Uterus (tissue), 4 donors: Measurements from ENCODE around the gene CLSTN3. TPM values are rescaled to one million over a fixed set of nuclear protein-coding genes. Genes with fewer than 3 reads are reported as not detected.

Experiments used
- DNase-seq, 2 donors: peaks; one replicate each; pipeline ENCODE4 v3.0.0-alpha.2; 2019 to 2020
- H3K27ac ChIP-seq, 2 donors: fragments of 200-600 bp; sonication (generic); 1 replicate in 1 of 2; 2 replicates in 1 of 2; pipeline ENCODE4 v1.5.1; 2016 to 2018
- H3K27me3 ChIP-seq, 2 donors: fragments of 200-600 bp; sonication (generic); one replicate each; pipeline ENCODE4 v1.5.1; 2018 to 2019; ENCODE audit warnings: control low read depth in 1 of 2
- H3K36me3 ChIP-seq, 2 donors: fragments of 200-600 bp; sonication (generic); one replicate each; pipeline ENCODE4 v1.5.1; 2019; ENCODE audit warnings: control low read depth in 1 of 2
- H3K4me1 ChIP-seq, 2 donors: fragments of 200-600 bp; sonication (generic); one replicate each; pipeline ENCODE4 v1.5.1; 2018 to 2019; ENCODE audit warnings: control low read depth in 1 of 2
- H3K4me3 ChIP-seq, 2 donors: fragments of 200-600 bp; sonication (generic); 1 replicate in 1 of 2; 2 replicates in 1 of 2; pipeline ENCODE4 v1.5.1; 2018 to 2019; ENCODE audit warnings: mild to moderate bottlenecking in 1 of 2
- H3K9me3 ChIP-seq, 2 donors: fragments of 200-600 bp; sonication (generic); one replicate each; pipeline ENCODE4 v1.5.1; 2019; ENCODE audit warnings: control low read depth in 1 of 2
- POLR2A ChIP-seq, 2 donors: fragments of 450-650 bp; IDR thresholded peaks; one replicate each; pipeline ENCODE4 v1.6.1; 2016; ENCODE audit warnings: antibody characterized with exemption in 2 of 2, mild to moderate bottlenecking in 1 of 2, moderate library complexity in 1 of 2
- intact Hi-C: fragments of 100-400 bp; cut with DNase I; formaldehyde crosslinking; loops from one replicate; pipeline ENCODE4 v1.15.1; 2023; ENCODE audit warnings: low total_unique reads
- total RNA-seq, 4 donors: library from RNA; depleted of rRNA in 3 of 4; stranded (reverse); fragments of >200 nt in 3 of 4; gene quantifications; one replicate each; pipeline versions ENCODE4 v1.1.0 to v1.2.4, GENCODE V29; 2014 to 2023
- TF ChIP-seq, protein P1 (sequence below), 4 experiments: fragments of 200-600 bp in 2 of 4; fragments of 450-650 bp in 2 of 4; sonication (generic) in 2 of 4; IDR thresholded peaks; one replicate each; pipeline ENCODE4 v1.5.1; 2016 to 2019; ENCODE audit warnings: antibody characterized with exemption in 4 of 4, mild to moderate bottlenecking in 2 of 4, moderate library complexity in 1 of 4
- donor health status: DM: yes; HTN: yes; CAD: no.

CLSTN3 gene
- total RNA-seq, 4 donors from 2014 or later, result 48.1 to 113 (median 94.7) TPM

DNA sequence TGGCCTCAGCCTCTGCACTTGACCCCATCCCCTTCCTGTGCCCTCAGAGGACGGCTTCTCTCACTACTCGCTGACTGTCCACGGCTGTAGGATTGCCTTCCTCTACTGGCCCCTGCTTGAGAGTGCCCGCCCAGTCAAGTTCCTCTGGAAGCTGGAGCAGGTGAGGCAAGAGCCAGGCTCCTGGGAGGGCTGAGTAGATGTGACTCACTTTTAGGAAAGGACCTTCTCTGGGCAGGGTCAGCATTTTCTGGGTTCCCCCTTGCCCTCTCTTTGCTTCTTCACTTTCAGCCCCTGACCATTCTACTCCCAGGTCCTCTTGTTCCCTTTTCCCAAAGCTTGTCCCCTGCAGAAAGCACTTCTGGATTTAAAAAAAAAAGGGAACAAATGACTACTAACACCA lies 7.7 kb downstream of the CLSTN3 start:
- TF ChIP-seq, protein P1, sequence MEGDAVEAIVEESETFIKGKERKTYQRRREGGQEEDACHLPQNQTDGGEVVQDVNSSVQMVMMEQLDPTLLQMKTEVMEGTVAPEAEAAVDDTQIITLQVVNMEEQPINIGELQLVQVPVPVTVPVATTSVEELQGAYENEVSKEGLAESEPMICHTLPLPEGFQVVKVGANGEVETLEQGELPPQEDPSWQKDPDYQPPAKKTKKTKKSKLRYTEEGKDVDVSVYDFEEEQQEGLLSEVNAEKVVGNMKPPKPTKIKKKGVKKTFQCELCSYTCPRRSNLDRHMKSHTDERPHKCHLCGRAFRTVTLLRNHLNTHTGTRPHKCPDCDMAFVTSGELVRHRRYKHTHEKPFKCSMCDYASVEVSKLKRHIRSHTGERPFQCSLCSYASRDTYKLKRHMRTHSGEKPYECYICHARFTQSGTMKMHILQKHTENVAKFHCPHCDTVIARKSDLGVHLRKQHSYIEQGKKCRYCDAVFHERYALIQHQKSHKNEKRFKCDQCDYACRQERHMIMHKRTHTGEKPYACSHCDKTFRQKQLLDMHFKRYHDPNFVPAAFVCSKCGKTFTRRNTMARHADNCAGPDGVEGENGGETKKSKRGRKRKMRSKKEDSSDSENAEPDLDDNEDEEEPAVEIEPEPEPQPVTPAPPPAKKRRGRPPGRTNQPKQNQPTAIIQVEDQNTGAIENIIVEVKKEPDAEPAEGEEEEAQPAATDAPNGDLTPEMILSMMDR (IDR thresholded peaks at IDR 0.05), result no peak
- no peak for TF ChIP-seq POLR2A (IDR thresholded peaks at IDR 0.05)
- Histone ChIP-seq H3K4me1 (no peaks in the 10 kb centered on the region), H3K36me3 (no peaks in the 10 kb centered on the region), H3K9me3 (no peaks in the 10 kb centered on the region), H3K4me3 (no peak overlapping the region), H3K27ac (no peak overlapping the region), H3K27me3 (no peaks in the 10 kb centered on the region)
- intact Hi-C loops, result no loop called here
- DNase-seq, result no peak

DNA sequence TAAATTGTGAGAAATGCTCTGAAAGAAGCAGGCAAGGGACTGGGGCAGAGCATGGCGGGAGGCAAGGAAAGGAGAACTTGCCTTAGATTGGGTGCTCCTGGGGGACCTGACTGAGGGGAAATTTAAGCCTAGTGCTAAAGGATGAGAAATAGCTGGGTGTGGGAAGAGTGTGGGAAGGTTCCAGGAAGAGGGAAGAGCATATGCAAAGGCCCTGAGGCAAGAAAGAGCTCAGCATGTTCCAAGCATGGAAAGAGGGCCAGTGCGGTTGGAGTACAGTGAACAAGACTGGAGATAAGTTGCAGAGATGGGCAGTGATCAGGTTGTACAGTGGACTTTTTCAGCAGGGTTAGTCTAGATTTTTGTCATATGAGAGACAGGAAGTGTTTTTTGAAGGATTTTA lies 9.0 kb downstream of the CLSTN3 start:
- Histone ChIP-seq H3K36me3 (no peaks in the 10 kb centered on the region), H3K27me3 (no peaks in the 10 kb centered on the region), H3K27ac (no peak overlapping the region), H3K9me3 (no peaks in the 10 kb centered on the region), H3K4me3 (no peak overlapping the region), H3K4me1 (no peaks in the 10 kb centered on the region)
- no peak for DNase-seq
- TF ChIP-seq, protein P1 (IDR thresholded peaks at IDR 0.05), result no peak
- no peak for TF ChIP-seq POLR2A (IDR thresholded peaks at IDR 0.05)
- intact Hi-C loops, result no loop called here

DNA sequence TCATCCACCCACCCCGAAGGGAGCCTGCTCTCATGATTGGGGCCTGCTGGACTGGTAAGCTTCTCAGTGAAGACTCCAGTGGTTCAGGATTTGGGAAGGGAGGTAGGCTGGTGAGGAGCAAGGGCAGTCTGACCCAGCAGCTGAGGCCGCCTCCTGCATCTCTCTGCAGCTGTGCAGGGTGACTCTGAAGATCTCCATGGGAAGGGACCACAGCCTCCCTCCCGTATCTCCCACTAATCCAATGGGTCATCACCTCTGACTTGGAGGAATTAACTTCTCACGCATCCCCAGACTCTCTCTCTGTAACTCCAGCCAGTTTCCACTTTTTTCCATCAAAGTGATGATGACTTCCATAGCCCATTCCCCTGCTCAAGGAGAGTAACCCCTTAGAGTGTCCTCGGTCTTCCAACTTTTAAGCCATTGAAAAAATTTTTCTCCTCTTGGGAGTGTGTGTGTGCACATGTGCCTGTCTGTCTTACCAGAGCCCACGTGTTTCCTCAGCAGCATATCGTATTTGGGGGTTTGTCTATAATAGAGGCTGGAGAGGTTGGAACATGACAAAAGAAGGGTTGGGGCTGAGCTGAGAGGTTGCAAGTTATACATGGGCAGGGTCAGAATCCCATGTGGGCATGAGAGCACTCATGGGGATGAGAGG lies 11.3 kb downstream of the CLSTN3 start:
- no peak for DNase-seq
- Histone ChIP-seq H3K4me1 (no peaks in the 10 kb centered on the region), H3K4me3 (no peak overlapping the region), H3K27ac (no peak overlapping the region), H3K9me3 (no peaks in the 10 kb centered on the region), H3K36me3 (no peaks in the 10 kb centered on the region), H3K27me3 (no peaks in the 10 kb centered on the region)
- no peak for TF ChIP-seq POLR2A (IDR thresholded peaks at IDR 0.05)
- TF ChIP-seq, protein P1 (IDR thresholded peaks at IDR 0.05), result no peak
- intact Hi-C loops, result no loop called here

DNA sequence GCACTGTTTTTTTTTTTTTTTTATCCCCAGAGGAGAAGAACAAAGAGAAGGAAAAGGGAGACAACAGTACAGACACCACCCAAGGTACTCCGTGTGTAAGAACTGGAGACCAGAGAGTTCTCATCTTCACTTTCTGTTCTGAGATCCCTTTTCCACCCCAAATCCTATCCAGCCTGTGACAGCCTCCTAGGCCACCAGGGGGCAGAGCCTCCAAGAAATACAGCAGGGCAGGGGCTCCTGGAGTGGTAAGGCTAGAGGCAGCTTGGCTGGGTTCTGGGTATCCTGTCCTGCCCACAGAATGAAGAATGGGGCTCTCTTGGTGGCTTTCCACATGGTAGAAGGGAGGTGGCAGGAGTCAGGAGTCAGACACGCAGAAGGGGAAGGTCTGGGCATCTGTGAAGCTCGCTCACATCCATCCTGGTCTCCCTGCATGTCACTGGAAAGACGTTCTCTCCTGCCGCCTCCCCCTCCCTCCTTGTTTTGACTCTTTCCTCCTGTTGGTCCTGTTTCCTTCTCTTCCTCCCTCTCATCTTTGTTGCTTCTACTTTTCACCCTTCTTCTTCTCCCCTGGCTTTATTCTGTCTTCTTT lies 12.0 kb downstream of the CLSTN3 start:
- no peaks in the 10 kb centered on the region for H3K4me1 ChIP-seq
- intact Hi-C loops, result no loop called here
- H3K27ac ChIP-seq, result no peak overlapping the region
- no peak for TF ChIP-seq POLR2A (IDR thresholded peaks at IDR 0.05)
- TF ChIP-seq, protein P1 (IDR thresholded peaks at IDR 0.05), result peak; percentile 20 to 45 (median 38)
- H3K36me3 ChIP-seq, result no peaks in the 10 kb centered on the region
- no peak for DNase-seq
- no peaks in the 10 kb centered on the region for H3K27me3 ChIP-seq
- no peak overlapping the region for H3K4me3 ChIP-seq
- H3K9me3 ChIP-seq, result no peaks in the 10 kb centered on the region

DNA sequence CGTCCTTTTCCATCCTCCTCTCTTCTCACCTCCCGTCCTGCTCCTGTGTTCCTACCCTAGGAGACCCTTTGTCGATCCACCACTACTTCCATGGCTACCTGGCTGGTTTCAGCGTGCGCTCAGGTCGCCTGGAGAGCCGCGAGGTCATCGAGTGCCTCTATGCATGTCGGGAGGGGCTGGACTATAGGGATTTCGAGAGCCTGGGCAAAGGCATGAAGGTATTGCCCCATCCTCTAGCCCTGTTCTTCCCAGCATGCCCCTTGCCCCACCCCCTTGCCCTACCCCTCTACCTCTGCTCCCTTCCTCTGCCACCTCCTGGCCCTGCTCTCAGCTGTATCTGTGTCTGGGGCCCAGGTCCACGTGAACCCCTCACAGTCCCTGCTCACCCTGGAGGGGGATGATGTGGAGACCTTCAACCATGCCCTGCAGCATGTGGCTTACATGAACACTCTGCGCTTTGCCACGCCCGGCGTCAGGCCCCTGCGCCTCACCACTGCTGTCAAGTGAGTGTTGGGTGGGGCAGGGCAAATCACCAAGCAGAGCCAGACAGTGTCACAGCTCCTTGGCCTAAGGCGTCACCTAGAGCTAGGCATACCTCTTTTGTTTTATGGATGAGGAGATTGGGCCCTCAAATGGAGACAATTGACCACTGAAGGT lies 12.8 kb downstream of the CLSTN3 start:
- no peak for DNase-seq
- no peak for TF ChIP-seq POLR2A (IDR thresholded peaks at IDR 0.05)
- TF ChIP-seq, protein P1 (IDR thresholded peaks at IDR 0.05), result no peak
- Histone ChIP-seq H3K36me3 (no peaks in the 10 kb centered on the region), H3K4me3 (no peak overlapping the region), H3K9me3 (no peaks in the 10 kb centered on the region), H3K4me1 (no peaks in the 10 kb centered on the region), H3K27me3 (no peaks in the 10 kb centered on the region), H3K27ac (no peak overlapping the region)
- intact Hi-C loops, result no loop called here
